ENCODE data around the gene RGS6. TPM values are rescaled to one million over a fixed set of nuclear protein-coding genes. Genes with fewer than 3 reads are reported as not detected.

Gene RGS6
- total RNA-seq, 2 experiments from 2014 or later = not detected

DNA sequence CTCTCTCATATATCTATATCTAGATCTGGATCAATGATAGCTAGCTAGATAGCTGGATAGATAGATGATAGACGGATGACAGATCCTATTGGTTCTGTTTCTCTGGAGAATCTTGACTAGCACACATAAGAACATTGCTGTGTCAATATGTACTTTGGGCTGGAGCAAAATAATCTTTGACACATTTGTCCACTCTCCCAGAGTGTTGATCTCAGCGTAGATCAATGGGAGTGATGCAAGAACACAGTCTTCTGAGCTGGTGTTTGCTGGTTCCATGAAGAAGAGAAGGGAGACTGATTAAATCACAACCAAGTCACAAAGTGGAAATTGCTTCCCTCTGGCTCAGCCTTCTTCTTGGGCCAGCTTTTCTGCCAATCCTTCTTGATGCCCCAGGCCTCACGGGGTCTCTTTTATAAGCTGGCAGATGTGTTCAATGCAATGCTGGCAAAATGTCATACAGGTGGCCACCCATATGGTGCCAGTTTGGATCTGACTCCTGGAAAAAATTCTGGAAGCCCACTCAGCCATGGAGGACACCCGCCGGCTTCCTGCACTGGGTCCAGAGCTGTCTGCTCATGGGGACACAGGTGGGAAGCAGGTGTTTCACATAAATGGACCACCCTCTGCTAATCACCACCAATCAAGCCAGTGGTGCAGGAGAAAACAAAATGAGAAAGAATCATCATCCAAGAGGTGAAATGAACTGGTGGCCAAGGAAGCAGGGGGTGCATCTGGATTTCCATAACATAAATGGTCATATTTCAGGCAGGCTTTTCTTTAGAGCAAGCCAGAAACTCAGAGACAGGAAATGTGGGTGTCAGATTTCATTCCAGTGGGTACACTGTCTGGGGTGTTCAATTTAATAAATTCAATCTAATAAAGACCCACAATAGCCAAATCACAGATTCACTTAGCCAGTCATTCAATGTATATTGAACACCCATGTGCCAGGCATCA is 651.4 kb downstream of the RGS6 start:
- intact Hi-C loops (cut with DNase I, micrococcal nuclease) = no loop called here
- Histone ChIP-seq H3K36me3 (ENCODE audit: insufficient read depth, low read length) (no peaks in the 10 kb centered on the region), H3K9me3 (ENCODE audit: control insufficient read depth in 1 of 2, insufficient read depth in 1 of 2, low read length in 2 of 2) (peaks cover 0 to 1% of the 10 kb centered on the region in 2 experiments), H3K4me3 (ENCODE audit: low read length) (no peak overlapping the region), H3K27me3 (ENCODE audit: control insufficient read depth in 1 of 2, insufficient read depth in 2 of 2, low read length in 2 of 2) (no peaks in the 10 kb centered on the region), H3K27ac (ENCODE audit: low read depth in 1 of 2, low read length in 2 of 2) (no peak overlapping the region), H3K4me1 (ENCODE audit: insufficient read depth, low read length) (no peaks in the 10 kb centered on the region)
- no peak for ATAC-seq (ENCODE audit: poor library complexity)
- Mint-ChIP-seq H3K27ac (no peak overlapping the region), H3K4me1 (ENCODE audit: low read depth) (no peaks in the 10 kb centered on the region), H3K4me3 (no peak overlapping the region), H3K36me3 (ENCODE audit: low read depth) (no peaks in the 10 kb centered on the region), H3K9me3 (no peaks in the 10 kb centered on the region), H3K27me3 (no peaks in the 10 kb centered on the region)
- TF ChIP-seq, protein P1, sequence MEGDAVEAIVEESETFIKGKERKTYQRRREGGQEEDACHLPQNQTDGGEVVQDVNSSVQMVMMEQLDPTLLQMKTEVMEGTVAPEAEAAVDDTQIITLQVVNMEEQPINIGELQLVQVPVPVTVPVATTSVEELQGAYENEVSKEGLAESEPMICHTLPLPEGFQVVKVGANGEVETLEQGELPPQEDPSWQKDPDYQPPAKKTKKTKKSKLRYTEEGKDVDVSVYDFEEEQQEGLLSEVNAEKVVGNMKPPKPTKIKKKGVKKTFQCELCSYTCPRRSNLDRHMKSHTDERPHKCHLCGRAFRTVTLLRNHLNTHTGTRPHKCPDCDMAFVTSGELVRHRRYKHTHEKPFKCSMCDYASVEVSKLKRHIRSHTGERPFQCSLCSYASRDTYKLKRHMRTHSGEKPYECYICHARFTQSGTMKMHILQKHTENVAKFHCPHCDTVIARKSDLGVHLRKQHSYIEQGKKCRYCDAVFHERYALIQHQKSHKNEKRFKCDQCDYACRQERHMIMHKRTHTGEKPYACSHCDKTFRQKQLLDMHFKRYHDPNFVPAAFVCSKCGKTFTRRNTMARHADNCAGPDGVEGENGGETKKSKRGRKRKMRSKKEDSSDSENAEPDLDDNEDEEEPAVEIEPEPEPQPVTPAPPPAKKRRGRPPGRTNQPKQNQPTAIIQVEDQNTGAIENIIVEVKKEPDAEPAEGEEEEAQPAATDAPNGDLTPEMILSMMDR (IDR thresholded peaks at IDR 0.05) = no peak
- POLR2A ChIA-PET = no interaction called here
- CTCF ChIA-PET = no interaction called here
- DNase-seq = peak in 1 of 14 experiments; percentile 23

DNA sequence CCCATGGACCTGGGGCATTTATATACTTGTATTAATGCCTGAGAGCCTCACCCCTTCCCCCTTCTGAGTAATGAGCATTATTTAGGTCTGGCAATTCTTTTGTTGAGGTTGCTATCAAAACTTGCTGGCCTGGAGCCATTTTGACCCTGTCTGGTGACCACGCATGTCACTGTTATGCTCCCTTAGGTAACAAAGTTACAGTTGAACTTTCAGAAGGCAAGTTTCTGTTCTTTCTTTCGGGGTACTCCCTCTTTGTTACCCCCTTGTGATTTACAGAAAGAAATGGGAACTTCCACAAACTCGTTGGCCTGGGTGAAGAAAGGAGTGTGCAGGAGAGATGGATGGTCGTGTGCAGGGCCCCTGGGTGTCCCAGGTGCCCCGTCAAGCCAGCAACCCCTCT is 656.3 kb downstream of the RGS6 start:
- Histone ChIP-seq H3K4me3 (ENCODE audit: low read length) (no peak overlapping the region), H3K36me3 (ENCODE audit: insufficient read depth, low read length) (no peaks in the 10 kb centered on the region), H3K27ac (ENCODE audit: low read depth in 1 of 2, low read length in 2 of 2) (no peak overlapping the region), H3K9me3 (ENCODE audit: control insufficient read depth in 1 of 2, insufficient read depth in 1 of 2, low read length in 2 of 2) (peaks cover 0 to 4% of the 10 kb centered on the region in 2 experiments), H3K4me1 (ENCODE audit: insufficient read depth, low read length) (peaks cover 14% of the 10 kb centered on the region), H3K27me3 (ENCODE audit: control insufficient read depth in 1 of 2, insufficient read depth in 2 of 2, low read length in 2 of 2) (peaks cover 0 to 5% of the 10 kb centered on the region in 2 experiments)
- POLR2A ChIA-PET = no interaction called here
- TF ChIP-seq, protein P1 (IDR thresholded peaks at IDR 0.05) = no peak
- Mint-ChIP-seq H3K27ac (no peak overlapping the region), H3K4me3 (no peak overlapping the region), H3K4me1 (ENCODE audit: low read depth) (peaks cover 28% of the 10 kb centered on the region), H3K36me3 (ENCODE audit: low read depth) (no peaks in the 10 kb centered on the region), H3K9me3 (no peaks in the 10 kb centered on the region), H3K27me3 (no peaks in the 10 kb centered on the region)
- DNase-seq (no peak), ATAC-seq (ENCODE audit: poor library complexity) (no peak)
- CTCF ChIA-PET = no interaction called here
- intact Hi-C loops (cut with DNase I, micrococcal nuclease) = no loop called here

GRCh38 chr14:72589652-72590051 is 657.4 kb downstream of the RGS6 start:
- Mint-ChIP-seq H3K4me3 (no peak overlapping the region), H3K36me3 (ENCODE audit: low read depth) (no peaks in the 10 kb centered on the region), H3K9me3 (no peaks in the 10 kb centered on the region), H3K27me3 (no peaks in the 10 kb centered on the region), H3K4me1 (ENCODE audit: low read depth) (peaks cover 39% of the 10 kb centered on the region), H3K27ac (no peak overlapping the region)
- peaks cover 26% of the 10 kb centered on the region for H3K4me1 ChIP-seq (ENCODE audit: insufficient read depth, low read length)
- H3K27ac ChIP-seq (ENCODE audit: low read depth in 1 of 2, low read length in 2 of 2) = no peak overlapping the region
- H3K27me3 ChIP-seq (ENCODE audit: control insufficient read depth in 1 of 2, insufficient read depth in 2 of 2, low read length in 2 of 2) = peaks cover 0 to 5% of the 10 kb centered on the region in 2 experiments
- H3K4me3 ChIP-seq (ENCODE audit: low read length) = no peak overlapping the region
- H3K9me3 ChIP-seq (ENCODE audit: control insufficient read depth in 1 of 2, insufficient read depth in 1 of 2, low read length in 2 of 2) = peaks cover 0 to 4% of the 10 kb centered on the region in 2 experiments
- POLR2A ChIA-PET = no interaction called here
- TF ChIP-seq, protein P1 (IDR thresholded peaks at IDR 0.05) = no peak
- no peak for DNase-seq
- intact Hi-C loops (cut with DNase I, micrococcal nuclease) = no loop called here
- CTCF ChIA-PET = no interaction called here
- H3K36me3 ChIP-seq (ENCODE audit: insufficient read depth, low read length) = no peaks in the 10 kb centered on the region
- no peak for ATAC-seq (ENCODE audit: poor library complexity)

All from CD4-positive, alpha-beta T cell (primary cell).